ENCODE measurements around the gene TM4SF1. TPM values are rescaled to one million over a fixed set of nuclear protein-coding genes. Genes with fewer than 3 reads are reported as not detected.

Gene TM4SF1
- total RNA-seq, 1 experiment from 2014 or later: 0.66 TPM

GRCh38 chr3:149426325-149426724 is 48.9 kb upstream of the TM4SF1 start:
- H3K4me3 ChIP-seq (replicated peaks in 1 of 2; ENCODE audit: low read depth in 1 of 2, low read length in 2 of 2): no peak overlapping the region
- intact Hi-C loops (cut with micrococcal nuclease): no loop called here
- ChIA-PET POLR2A (no interaction called here), CTCF (interaction anchor here (0.9 kb wide), 1 partner anchor 54 kb away, joined by 3 read pairs; no protein-coding TSS in a partner anchor), RAD21 (ENCODE audit: low non-redundant PET in 1 of 2, low total read pairs in 2 of 2, uncharacterized antibody in 2 of 2, unreplicated experiment in 2 of 2) (no interaction called here)
- no peaks in the 10 kb centered on the region; the same call in 1 of the 2 replicates for H4K20me1 ChIP-seq (ENCODE audit: insufficient read depth)
- TF ChIP-seq ELF1 (IDR thresholded peaks at IDR 0.05; ENCODE audit: borderline replicate concordance, low read depth) (no peak), JUND (IDR thresholded peaks at IDR 0.05) (no peak), POLR2A (IDR thresholded peaks at IDR 0.05; ENCODE audit: borderline replicate concordance, extremely low read depth, insufficient read depth, insufficient read length) (no peak), ZFX (IDR thresholded peaks at IDR 0.05) (no peak), RAD21 (IDR thresholded peaks at IDR 0.05; ENCODE audit: low read depth) (no peak), CTCF (IDR thresholded peaks at IDR 0.05 in 2 of 3, conservative IDR thresholded peaks at IDR 0.05 in 1 of 3; ENCODE audit: borderline replicate concordance in 1 of 3, insufficient read depth in 1 of 3, low read depth in 2 of 3, low read length in 2 of 3) (no peak), SP1 (IDR thresholded peaks at IDR 0.05; ENCODE audit: low read depth) (no peak), CBX3 (IDR thresholded peaks at IDR 0.05; ENCODE audit: low read depth) (no peak), SRF (IDR thresholded peaks at IDR 0.05; ENCODE audit: low read depth) (no peak), POLR2AphosphoS5 (IDR thresholded peaks at IDR 0.05; ENCODE audit: low read depth, low read length) (no peak), FOSL1 (IDR thresholded peaks at IDR 0.05; ENCODE audit: low read depth) (no peak), EGR1 (IDR thresholded peaks at IDR 0.05; ENCODE audit: low read depth) (no peak), EZH2phosphoT487 (IDR thresholded peaks at IDR 0.05; ENCODE audit: borderline replicate concordance) (no peak)
- TF ChIP-seq, protein P1, sequence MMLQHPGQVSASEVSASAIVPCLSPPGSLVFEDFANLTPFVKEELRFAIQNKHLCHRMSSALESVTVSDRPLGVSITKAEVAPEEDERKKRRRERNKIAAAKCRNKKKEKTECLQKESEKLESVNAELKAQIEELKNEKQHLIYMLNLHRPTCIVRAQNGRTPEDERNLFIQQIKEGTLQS (IDR thresholded peaks at IDR 0.05): no peak
- TF ChIP-seq, protein P2, sequence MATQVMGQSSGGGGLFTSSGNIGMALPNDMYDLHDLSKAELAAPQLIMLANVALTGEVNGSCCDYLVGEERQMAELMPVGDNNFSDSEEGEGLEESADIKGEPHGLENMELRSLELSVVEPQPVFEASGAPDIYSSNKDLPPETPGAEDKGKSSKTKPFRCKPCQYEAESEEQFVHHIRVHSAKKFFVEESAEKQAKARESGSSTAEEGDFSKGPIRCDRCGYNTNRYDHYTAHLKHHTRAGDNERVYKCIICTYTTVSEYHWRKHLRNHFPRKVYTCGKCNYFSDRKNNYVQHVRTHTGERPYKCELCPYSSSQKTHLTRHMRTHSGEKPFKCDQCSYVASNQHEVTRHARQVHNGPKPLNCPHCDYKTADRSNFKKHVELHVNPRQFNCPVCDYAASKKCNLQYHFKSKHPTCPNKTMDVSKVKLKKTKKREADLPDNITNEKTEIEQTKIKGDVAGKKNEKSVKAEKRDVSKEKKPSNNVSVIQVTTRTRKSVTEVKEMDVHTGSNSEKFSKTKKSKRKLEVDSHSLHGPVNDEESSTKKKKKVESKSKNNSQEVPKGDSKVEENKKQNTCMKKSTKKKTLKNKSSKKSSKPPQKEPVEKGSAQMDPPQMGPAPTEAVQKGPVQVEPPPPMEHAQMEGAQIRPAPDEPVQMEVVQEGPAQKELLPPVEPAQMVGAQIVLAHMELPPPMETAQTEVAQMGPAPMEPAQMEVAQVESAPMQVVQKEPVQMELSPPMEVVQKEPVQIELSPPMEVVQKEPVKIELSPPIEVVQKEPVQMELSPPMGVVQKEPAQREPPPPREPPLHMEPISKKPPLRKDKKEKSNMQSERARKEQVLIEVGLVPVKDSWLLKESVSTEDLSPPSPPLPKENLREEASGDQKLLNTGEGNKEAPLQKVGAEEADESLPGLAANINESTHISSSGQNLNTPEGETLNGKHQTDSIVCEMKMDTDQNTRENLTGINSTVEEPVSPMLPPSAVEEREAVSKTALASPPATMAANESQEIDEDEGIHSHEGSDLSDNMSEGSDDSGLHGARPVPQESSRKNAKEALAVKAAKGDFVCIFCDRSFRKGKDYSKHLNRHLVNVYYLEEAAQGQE (IDR thresholded peaks at IDR 0.05; ENCODE audit: low read depth): no peak
- H3K4me1 ChIP-seq (ENCODE audit: control insufficient read depth in 1 of 2, insufficient read depth in 2 of 2, low read length in 2 of 2): no peaks in the 10 kb centered on the region
- H3K36me3 ChIP-seq (ENCODE audit: control insufficient read depth in 1 of 2, insufficient read depth in 2 of 2, low read length in 2 of 2): no peaks in the 10 kb centered on the region
- no peaks in the 10 kb centered on the region for H3K9me2 ChIP-seq (ENCODE audit: insufficient read depth)
- H3K9me3 ChIP-seq (ENCODE audit: control insufficient read depth in 1 of 2, insufficient read depth in 1 of 2, low read depth in 1 of 2, low read length in 2 of 2): no peaks in the 10 kb centered on the region
- H2AFZ ChIP-seq (ENCODE audit: low read depth, low read length, poor library complexity, severe bottlenecking): no peak overlapping the region
- no TSS peak for BruUV-seq (replicated peaks)
- H3K27me3 ChIP-seq (ENCODE audit: insufficient read depth, low read length): no peaks in the 10 kb centered on the region
- H3K27ac ChIP-seq (ENCODE audit: low read depth, low read length): no peak overlapping the region
- ATAC-seq: no peak
- no peak overlapping the region for H3K4me2 ChIP-seq (ENCODE audit: low read length)
- no peak for DNase-seq (ENCODE audit: low read depth, low spot score)
- H3K9ac ChIP-seq (ENCODE audit: low read length): no peak overlapping the region
- H3K79me2 ChIP-seq (ENCODE audit: insufficient read depth, low read length): no peaks in the 10 kb centered on the region
